Cardiac atrium fibroblast (primary cell): Measurements from ENCODE around the gene CYREN. TPM values are rescaled to one million over a fixed set of nuclear protein-coding genes. Genes with fewer than 3 reads are reported as not detected.

Experiments
- total RNA-seq: library from RNA; depleted of rRNA; stranded (reverse); fragments of >200 nt; gene quantifications from 2 replicates; pipeline ENCODE4 v1.2.3, GENCODE V29; 2015

Gene CYREN
- 30.7 and 32.7 TPM in 2 replicates for total RNA-seq

GRCh38 chr7:135170274-135170997 is at the start of gene CYREN:
CYREN (minus strand) TSS chr7:135170707; CDS start chr7:135168922, 1,785 bp downstream.

GRCh38 chr7:135211179-135211945 is 40.9 kb upstream of the CYREN start, which contains the start of gene WDR91:
WDR91 (minus strand) TSS chr7:135211526; CDS start chr7:135211502, 24 bp downstream.

GRCh38 chr7:135147899-135148721 is 22.4 kb downstream of the CYREN start, which contains the start of gene TMEM140:
TMEM140 (plus strand) TSS chr7:135148072; CDS start chr7:135164442, 16,370 bp downstream.

Other genes with a start within 250 kb of the CYREN start
- gene AGBL3, start 184.2 kb downstream of the CYREN start, total RNA-seq: under 0.01 TPM in 2 replicates
- gene TMEM140, start 22.6 kb downstream of the CYREN start, total RNA-seq: 1.6 and 8.1 TPM in 2 replicates
- gene WDR91, start 40.8 kb upstream of the CYREN start, total RNA-seq: 4.4 and 6.3 TPM in 2 replicates
- not detected in 2 replicates for gene STRA8, start 63.1 kb upstream of the CYREN start, total RNA-seq